Peyer's patch (tissue), 4 donors: ENCODE measurements around the gene MYO15A.

Experiments used
- CTCF ChIP-seq, 6 experiments: fragments of 450-650 bp in 4 of 6; fragments of 200-600 bp in 2 of 6; sonication (generic) in 1 of 6; IDR thresholded peaks; one replicate each; pipeline ENCODE4 v1.5.1; 2017 to 2019; ENCODE audit warnings: antibody characterized with exemption in 6 of 6, mild to moderate bottlenecking in 3 of 6, moderate library complexity in 1 of 6
- POLR2A ChIP-seq, 2 donors: fragments of 450-650 bp; IDR thresholded peaks; one replicate each; pipeline ENCODE4 v1.5.1; 2017; ENCODE audit warnings: antibody characterized with exemption in 2 of 2, mild to moderate bottlenecking in 2 of 2, moderate library complexity in 2 of 2

GRCh38 chr17:18191967-18192366 is 83.4 kb downstream of the MYO15A start:
- TF ChIP-seq CTCF (IDR thresholded peaks at IDR 0.05) (no peak), POLR2A (IDR thresholded peaks at IDR 0.05) (no peak)
